Ovary (tissue), 9 donors: Measurements from ENCODE around the gene MAGEA1. TPM values are rescaled to one million over a fixed set of nuclear protein-coding genes. Genes with fewer than 3 reads are reported as not detected.
"Not testable (repeated sequence)": the region's sequence is repeated elsewhere in the genome, so short reads cannot be mapped to it uniquely, and the experiment has no call there.

Experiments used
- DNase-seq, 5 donors: peaks; one replicate each; pipeline ENCODE4 v3.0.0-alpha.2; 2019 to 2020
- H3K27ac ChIP-seq, 2 donors: fragments of 200-600 bp; one replicate each; pipeline versions ENCODE4 v1.5.1 to v1.8.0; 2019 to 2022
- H3K27me3 ChIP-seq: fragments of 200-600 bp; one replicate; pipeline ENCODE4 v1.8.0; 2022
- H3K36me3 ChIP-seq: fragments of 200-600 bp; sonication (generic); one replicate; pipeline ENCODE4 v1.5.1; 2019
- H3K4me1 ChIP-seq: one replicate; pipeline ENCODE4 v1.8.1; 2013; ENCODE audit warnings: mild to moderate bottlenecking, moderate library complexity; ENCODE audit not compliant: insufficient read depth
- H3K4me3 ChIP-seq: fragments of 200-600 bp; sonication (generic); one replicate; pipeline ENCODE4 v1.5.1; 2017
- H3K9me3 ChIP-seq, 2 donors: fragments of 200-600 bp in 1 of 2; sonication (generic) in 1 of 2; one replicate each; pipeline versions ENCODE4 v1.5.1 to v1.8.1; 2013 to 2019; ENCODE audit warnings: mild to moderate bottlenecking in 1 of 2, moderate library complexity in 1 of 2
- EP300 ChIP-seq: sonication (generic); formaldehyde crosslinking; IDR thresholded peaks from one replicate; pipeline ENCODE4 v1.6.1; 2017; ENCODE audit warnings: antibody characterized with exemption
- POLR2A ChIP-seq: fragments of 450-650 bp; IDR thresholded peaks from one replicate; pipeline ENCODE4 v1.6.1; 2017; ENCODE audit warnings: antibody characterized with exemption, mild to moderate bottlenecking, moderate library complexity
- WGBS, 3 donors: extraction: QIAGEN DNeasy Blood & Tissue Kit in 1 of 3; methylation state at CpG; one replicate each; pipeline versions ENCODE4 v1.1.5 to v1.1.7; 2013 to 2017; 5-methylcytosine and 5-hydroxymethylcytosine counted together
- intact Hi-C, 4 donors: fragments of 100-400 bp; cut with DNase I; formaldehyde crosslinking; loops; one replicate each; pipeline versions ENCODE4 v1.11.0 to v1.15.1; 2022 to 2023
- polyA plus RNA-seq, 2 donors: library from polyadenylated mRNA; stranded (reverse); fragments of 200-250 nt in 1 of 2; fragments of 350-450 nt in 1 of 2; fragmentation: Illumina TruSeq in 1 of 2; extraction: RNeasy Lipid Tissue Mini Kit (QIAGEN cat#74804) in 1 of 2; gene quantifications; one replicate each; pipeline ENCODE4 v1.2.3, GENCODE V29; 2013 to 2014
- total RNA-seq, 7 donors: library from RNA; depleted of rRNA in 2 of 7; stranded (reverse); fragments of >200 nt in 2 of 7; fragmentation: NEBNext Ultra II Directional in 3 of 7; extraction: Animal tissue kit (Norgen Biotek cat#: 25700) in 3 of 7; gene quantifications; one replicate each; pipeline versions ENCODE4 v1.1.0 to v1.2.4, GENCODE V29; 2016 to 2023
- TF ChIP-seq, protein P1 (sequence below), 3 donors: fragments of 450-650 bp in 2 of 3; fragments of 200-600 bp in 1 of 3; IDR thresholded peaks; one replicate each; pipeline versions ENCODE4 v1.5.1 to v1.8.0; 2016 to 2022; ENCODE audit warnings: antibody characterized with exemption in 3 of 3, mild to moderate bottlenecking in 1 of 3
- donor health status: DM: no; HTN: no; CAD: no; lungs with moderate emphysema.
- donor health status: DM: no; HTN: no; CAD: no.
- donor health status: Bipolar disorder and iron deficiency.
- donor health status: DM: yes; HTN: yes; CAD: no.
- donor health status: DM: no; HTN: no; CAD: no.
- donor health status: DM: yes; HTN: yes; CAD: no.

The MAGEA1 gene
- total and polyA plus RNA-seq, 9 donors, result not detected

DNA sequence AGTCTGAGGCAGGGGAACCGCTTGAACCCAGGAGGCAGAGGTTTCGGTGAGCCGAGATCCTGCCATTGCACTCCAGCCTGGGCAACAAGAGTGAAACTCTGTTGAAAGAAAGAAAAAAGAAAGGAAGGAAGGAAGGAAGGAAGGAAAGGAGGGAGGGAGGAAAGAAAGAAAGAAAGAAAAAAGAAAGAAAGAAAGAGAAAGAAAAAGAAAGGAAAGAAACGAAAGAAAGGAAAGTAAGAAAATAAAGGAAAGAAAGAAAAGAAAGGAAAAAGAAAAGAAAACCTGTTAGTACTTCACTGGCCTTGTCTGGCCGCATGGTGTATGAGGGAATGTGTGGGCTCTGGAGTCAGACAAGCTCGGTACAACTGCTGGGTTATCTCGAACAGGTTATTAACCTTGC lies 20.8 kb upstream of the MAGEA1 start:
- H3K4me1 ChIP-seq, result no peaks in the 10 kb centered on the region
- H3K27me3 ChIP-seq, result no peaks in the 10 kb centered on the region
- no peak for TF ChIP-seq POLR2A
- no peak overlapping the region for H3K4me3 ChIP-seq
- intact Hi-C loops, result no loop called here
- no peak for DNase-seq
- H3K9me3 ChIP-seq, result no peaks in the 10 kb centered on the region
- H3K36me3 ChIP-seq, result no peaks in the 10 kb centered on the region
- 78 to 85% (median 84%) methylated on average over 7 of the region's 7 CpGs for WGBS, 3 donors
- no peak overlapping the region for H3K27ac ChIP-seq

DNA sequence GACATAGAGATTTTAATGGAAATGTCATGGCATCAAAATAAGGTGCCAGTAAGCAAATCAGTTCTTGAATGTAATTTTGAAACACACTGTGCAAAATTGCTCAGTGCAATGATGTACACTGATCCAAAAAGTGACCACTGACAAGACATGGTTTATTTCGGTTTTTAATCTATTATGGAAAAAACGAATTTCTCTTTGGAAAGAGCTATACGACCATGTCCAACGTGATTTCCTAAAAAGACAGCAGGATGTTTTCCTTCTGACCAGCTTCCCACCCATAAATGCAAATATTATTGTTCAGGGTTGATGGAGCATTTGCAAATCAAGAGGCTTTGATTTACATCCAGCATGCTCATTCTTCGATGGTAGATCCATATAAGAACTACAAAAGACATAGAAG lies 17.1 kb upstream of the MAGEA1 start:
- intact Hi-C loops, result no loop called here
- Histone ChIP-seq H3K27ac (no peak overlapping the region), H3K27me3 (no peaks in the 10 kb centered on the region), H3K36me3 (no peaks in the 10 kb centered on the region), H3K4me1 (no peaks in the 10 kb centered on the region), H3K9me3 (no peaks in the 10 kb centered on the region), H3K4me3 (no peak overlapping the region)
- 57 to 61% (median 59%) methylated on average over 5 of the region's 5 CpGs for WGBS, 3 donors
- TF ChIP-seq, protein P1, sequence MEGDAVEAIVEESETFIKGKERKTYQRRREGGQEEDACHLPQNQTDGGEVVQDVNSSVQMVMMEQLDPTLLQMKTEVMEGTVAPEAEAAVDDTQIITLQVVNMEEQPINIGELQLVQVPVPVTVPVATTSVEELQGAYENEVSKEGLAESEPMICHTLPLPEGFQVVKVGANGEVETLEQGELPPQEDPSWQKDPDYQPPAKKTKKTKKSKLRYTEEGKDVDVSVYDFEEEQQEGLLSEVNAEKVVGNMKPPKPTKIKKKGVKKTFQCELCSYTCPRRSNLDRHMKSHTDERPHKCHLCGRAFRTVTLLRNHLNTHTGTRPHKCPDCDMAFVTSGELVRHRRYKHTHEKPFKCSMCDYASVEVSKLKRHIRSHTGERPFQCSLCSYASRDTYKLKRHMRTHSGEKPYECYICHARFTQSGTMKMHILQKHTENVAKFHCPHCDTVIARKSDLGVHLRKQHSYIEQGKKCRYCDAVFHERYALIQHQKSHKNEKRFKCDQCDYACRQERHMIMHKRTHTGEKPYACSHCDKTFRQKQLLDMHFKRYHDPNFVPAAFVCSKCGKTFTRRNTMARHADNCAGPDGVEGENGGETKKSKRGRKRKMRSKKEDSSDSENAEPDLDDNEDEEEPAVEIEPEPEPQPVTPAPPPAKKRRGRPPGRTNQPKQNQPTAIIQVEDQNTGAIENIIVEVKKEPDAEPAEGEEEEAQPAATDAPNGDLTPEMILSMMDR (IDR thresholded peaks at IDR 0.05), result no peak
- TF ChIP-seq POLR2A, result no peak
- TF ChIP-seq EP300, result no peak
- no peak for DNase-seq

DNA sequence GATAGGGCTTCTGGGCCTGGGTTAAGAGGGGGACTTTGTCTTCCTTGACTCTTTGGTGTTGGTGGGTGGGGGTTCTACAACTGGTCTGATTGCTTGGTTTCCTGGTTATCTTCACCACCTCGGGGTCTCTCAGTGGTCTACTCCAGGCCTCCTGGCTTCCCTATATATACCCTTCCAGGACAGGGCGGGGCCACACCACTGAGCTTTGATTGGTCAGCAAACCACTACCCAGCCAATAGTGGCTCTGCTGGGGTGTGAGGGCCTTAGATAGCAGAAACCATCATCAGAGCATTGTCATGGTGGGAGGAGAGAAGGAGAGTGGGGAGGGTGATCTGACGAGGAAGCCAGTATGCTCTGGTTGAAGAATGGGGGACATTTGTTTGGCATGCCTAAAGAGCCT lies 14.4 kb upstream of the MAGEA1 start:
- Histone ChIP-seq H3K27ac (no peak overlapping the region), H3K4me3 (no peak overlapping the region), H3K27me3 (no peaks in the 10 kb centered on the region), H3K4me1 (no peaks in the 10 kb centered on the region), H3K9me3 (no peaks in the 10 kb centered on the region), H3K36me3 (no peaks in the 10 kb centered on the region)
- 67 to 81% (median 79%) methylated on average over 3 of the region's 3 CpGs for WGBS, 3 donors
- DNase-seq, result no peak
- TF ChIP-seq POLR2A, result no peak
- TF ChIP-seq, protein P1 (IDR thresholded peaks at IDR 0.05), result no peak
- TF ChIP-seq EP300, result no peak
- intact Hi-C loops, result no loop called here

DNA sequence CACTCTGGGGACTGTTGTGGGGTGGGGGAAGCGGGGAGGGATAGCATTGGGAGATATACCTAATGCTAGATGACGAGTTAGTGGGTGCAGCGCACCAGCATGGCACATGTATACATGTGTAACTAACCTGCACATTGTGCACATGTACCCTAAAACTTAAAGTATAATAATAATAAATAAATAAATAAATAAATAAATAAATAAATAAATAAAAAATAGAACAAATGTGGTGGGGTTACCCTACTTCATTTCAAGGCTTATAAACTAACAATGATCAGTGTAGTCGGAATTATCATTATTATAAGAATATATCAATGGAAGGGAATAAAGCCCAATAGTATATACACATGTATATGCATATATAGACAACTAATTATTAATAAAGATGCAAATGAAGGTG lies 10.7 kb upstream of the MAGEA1 start:
- 81 to 90% (median 86%) methylated on average over 3 to 4 of the region's 4 CpGs for WGBS, 3 donors
- H3K9me3 ChIP-seq, H3K4me1 ChIP-seq, intact Hi-C loops, H3K36me3 ChIP-seq, H3K4me3 ChIP-seq, H3K27me3 ChIP-seq, DNase-seq, H3K27ac ChIP-seq: not testable (repeated sequence)

DNA sequence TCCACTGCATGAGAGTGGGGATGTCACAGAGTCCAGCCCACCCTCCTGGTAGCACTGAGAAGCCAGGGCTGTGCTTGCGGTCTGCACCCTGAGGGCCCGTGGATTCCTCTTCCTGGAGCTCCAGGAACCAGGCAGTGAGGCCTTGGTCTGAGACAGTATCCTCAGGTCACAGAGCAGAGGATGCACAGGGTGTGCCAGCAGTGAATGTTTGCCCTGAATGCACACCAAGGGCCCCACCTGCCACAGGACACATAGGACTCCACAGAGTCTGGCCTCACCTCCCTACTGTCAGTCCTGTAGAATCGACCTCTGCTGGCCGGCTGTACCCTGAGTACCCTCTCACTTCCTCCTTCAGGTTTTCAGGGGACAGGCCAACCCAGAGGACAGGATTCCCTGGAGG lies 2.7 kb downstream of the MAGEA1 start:
- intact Hi-C loops, result no loop called here
- DNase-seq, result no peak
- WGBS, 3 donors, result 79 to 85% (median 84%) methylated on average over 4 of the region's 4 CpGs
- Histone ChIP-seq H3K4me1 (no peaks in the 10 kb centered on the region), H3K27me3 (no peaks in the 10 kb centered on the region), H3K4me3 (no peak overlapping the region), H3K9me3 (no peaks in the 10 kb centered on the region), H3K27ac (no peak overlapping the region), H3K36me3 (no peaks in the 10 kb centered on the region)
- TF ChIP-seq POLR2A (no peak), EP300 (no peak)
- TF ChIP-seq, protein P1 (IDR thresholded peaks at IDR 0.05), result no peak

DNA sequence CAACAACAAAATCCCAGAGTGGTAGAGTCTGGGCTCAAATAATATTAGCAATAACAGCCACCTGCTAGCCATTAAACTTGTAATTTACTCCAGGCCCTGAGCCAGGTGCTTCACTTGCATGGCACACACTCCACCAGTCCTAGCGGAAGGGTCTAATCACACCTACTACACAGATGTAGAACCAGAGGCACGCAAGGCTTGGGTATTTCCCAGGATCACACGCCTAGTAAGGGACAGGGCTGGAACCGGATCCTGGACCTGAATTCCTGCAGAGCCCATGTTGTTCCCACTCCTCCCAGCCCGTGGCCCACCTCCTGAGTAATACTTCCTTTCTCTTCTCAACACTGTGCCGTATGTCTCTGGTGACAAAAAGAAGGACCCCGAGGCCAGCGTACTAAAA lies 5.7 kb downstream of the MAGEA1 start:
- H3K9me3 ChIP-seq, result no peaks in the 10 kb centered on the region
- H3K36me3 ChIP-seq, result no peaks in the 10 kb centered on the region
- H3K27me3 ChIP-seq, result no peaks in the 10 kb centered on the region
- 73 to 82% (median 77%) methylated on average over 8 of the region's 8 CpGs for WGBS, 3 donors
- no peak overlapping the region for H3K27ac ChIP-seq
- no peak overlapping the region for H3K4me3 ChIP-seq
- DNase-seq, result no peak
- H3K4me1 ChIP-seq, result no peaks in the 10 kb centered on the region
- TF ChIP-seq EP300 (no peak), POLR2A (no peak)
- TF ChIP-seq, protein P1 (IDR thresholded peaks at IDR 0.05), result no peak
- intact Hi-C loops, result no loop called here
